OCI-LY3 (cell line): ENCODE data around the gene TMX1.

Experiments used
- CTCF ChIP-seq: fragments of 200-600, 300-600 bp; sonication (generic); IDR thresholded peaks from 2 replicates; pipeline ENCODE4 v1.5.1; 2014; ENCODE audit warnings: antibody characterized with exemption, low read length, low read depth
- EZH2phosphoT487 ChIP-seq: fragments of 200-600 bp; shearing (Covaris generic); IDR thresholded peaks from 2 replicates; pipeline ENCODE4 v1.6.1; 2018; ENCODE audit warnings: antibody characterized with exemption, mixed run types, low read depth

DNA sequence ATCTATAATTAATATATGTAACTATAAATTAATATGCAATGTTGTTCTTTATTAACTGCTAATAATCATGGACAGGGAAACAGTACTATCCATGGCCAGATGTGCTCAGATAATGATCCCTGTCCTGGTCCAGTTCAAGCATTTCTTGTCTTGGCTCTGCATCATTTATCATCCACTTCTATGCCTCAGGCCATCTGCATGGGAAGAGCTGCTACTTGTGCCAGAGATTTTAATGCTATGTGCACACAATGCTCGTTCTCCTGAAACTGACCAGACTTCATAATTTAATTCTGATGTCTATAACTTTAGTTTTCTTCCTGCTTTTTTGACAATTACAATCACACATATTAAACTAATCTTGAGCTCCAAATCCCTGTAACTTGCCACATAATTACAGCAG is 11.2 kb upstream of the TMX1 start:
- TF ChIP-seq CTCF (no peak), EZH2phosphoT487 (no peak)
